Measurements from ENCODE around the gene SRPK3. TPM values are rescaled to one million over a fixed set of nuclear protein-coding genes. Genes with fewer than 3 reads are reported as not detected.
A peak's percentile ranks its signal among the peaks of the same experiment; 100 is the strongest.

The SRPK3 gene
- total and polyA plus RNA-seq, 2 donors, result 2.3 to 4.3 TPM

- WGBS, result 86% methylated on average over 3 of the region's 3 CpGs
- no peaks in the 10 kb centered on the region for H3K4me1 ChIP-seq (ENCODE audit: insufficient read depth)
These were observed 46.2 kb downstream of the SRPK3 start for GRCh38 chrX:153827016-153827415.

GRCh38 chrX:153827903-153828302, 47.1 kb downstream of the SRPK3 start:
- 86% methylated on average over 9 of the region's 9 CpGs for WGBS
- no peak overlapping the region for H3K27ac ChIP-seq (ENCODE audit: low read depth)
- no peak for DNase-seq (ENCODE audit: extremely low spot score)

More at GRCh38 chrX:153827016-153827415, 46.2 kb downstream of the SRPK3 start:
- Histone ChIP-seq H3K4me3 (ENCODE audit: low read depth, low read length) (no peak overlapping the region), H3K27ac (ENCODE audit: low read depth) (no peak overlapping the region), H3K36me3 (ENCODE audit: insufficient read depth) (no peaks in the 10 kb centered on the region)
- no peak for DNase-seq (ENCODE audit: extremely low spot score)

GRCh38 chrX:153828308-153828707, 47.5 kb downstream of the SRPK3 start:
- WGBS, result 32% methylated on average over 17 of the region's 17 CpGs
- no peak for DNase-seq (ENCODE audit: extremely low spot score)
- Histone ChIP-seq H3K4me1 (ENCODE audit: insufficient read depth) (no peaks in the 10 kb centered on the region), H3K4me3 (ENCODE audit: low read depth, low read length) (no peak overlapping the region), H3K27ac (ENCODE audit: low read depth) (no peak overlapping the region), H3K36me3 (ENCODE audit: insufficient read depth) (no peaks in the 10 kb centered on the region)

More at GRCh38 chrX:153827903-153828302, 47.1 kb downstream of the SRPK3 start:
- no peaks in the 10 kb centered on the region for H3K4me1 ChIP-seq (ENCODE audit: insufficient read depth)
- no peak overlapping the region for H3K4me3 ChIP-seq (ENCODE audit: low read depth, low read length)
- H3K36me3 ChIP-seq (ENCODE audit: insufficient read depth), result no peaks in the 10 kb centered on the region

GRCh38 chrX:153828723-153829548, 48.1 kb downstream of the SRPK3 start:
- DNase-seq (ENCODE audit: extremely low spot score), result no peak
- no peak overlapping the region for H3K27ac ChIP-seq (ENCODE audit: low read depth)
- H3K4me1 ChIP-seq (ENCODE audit: insufficient read depth), result no peaks in the 10 kb centered on the region
- peak overlapping the region; percentile 54 for H3K4me3 ChIP-seq (ENCODE audit: low read depth, low read length)
- no peaks in the 10 kb centered on the region for H3K36me3 ChIP-seq (ENCODE audit: insufficient read depth)
- 3% methylated on average over 49 of the region's 50 CpGs for WGBS

- H3K27ac ChIP-seq (ENCODE audit: low read depth), result no peak overlapping the region
- WGBS, result 1% methylated on average over 27 of the region's 27 CpGs
- H3K4me1 ChIP-seq (ENCODE audit: insufficient read depth), result no peaks in the 10 kb centered on the region
- peak overlapping the region; percentile 54 for H3K4me3 ChIP-seq (ENCODE audit: low read depth, low read length)
- DNase-seq (ENCODE audit: extremely low spot score), result no peak
- no peaks in the 10 kb centered on the region for H3K36me3 ChIP-seq (ENCODE audit: insufficient read depth)
These were observed 48.6 kb downstream of the SRPK3 start for GRCh38 chrX:153829549-153829798.

GRCh38 chrX:153829799-153830639, 49.2 kb downstream of the SRPK3 start, which contains the start of gene PDZD4:
TSS of gene PDZD4 (minus strand) at chrX:153830544. CDS start at chrX:153830298, 246 bp downstream.
- under 1% methylated on average over 79 of the region's 97 CpGs for WGBS
- no peak within 1 kb of the TSS for H3K27ac ChIP-seq (ENCODE audit: low read depth)
- H3K4me3 ChIP-seq (ENCODE audit: low read depth, low read length), result peak within 1 kb of the TSS; percentile 54
- no peaks in the 10 kb centered on the region for H3K4me1 ChIP-seq (ENCODE audit: insufficient read depth)
- DNase-seq (ENCODE audit: extremely low spot score), result no peak
- no peaks in the 10 kb centered on the region for H3K36me3 ChIP-seq (ENCODE audit: insufficient read depth)

GRCh38 chrX:153830640-153831428, 50.0 kb downstream of the SRPK3 start:
- H3K27ac ChIP-seq (ENCODE audit: low read depth), result no peak overlapping the region
- 2% methylated on average over 65 of the region's 102 CpGs for WGBS
- peak overlapping the region; percentile 54 for H3K4me3 ChIP-seq (ENCODE audit: low read depth, low read length)
- no peaks in the 10 kb centered on the region for H3K4me1 ChIP-seq (ENCODE audit: insufficient read depth)
- H3K36me3 ChIP-seq (ENCODE audit: insufficient read depth), result no peaks in the 10 kb centered on the region
- DNase-seq (ENCODE audit: extremely low spot score), result no peak

- Histone ChIP-seq H3K4me3 (ENCODE audit: low read depth, low read length) (no peak overlapping the region), H3K36me3 (ENCODE audit: insufficient read depth) (no peaks in the 10 kb centered on the region), H3K27ac (ENCODE audit: low read depth) (no peak overlapping the region), H3K4me1 (ENCODE audit: insufficient read depth) (no peaks in the 10 kb centered on the region)
- no peak for DNase-seq (ENCODE audit: extremely low spot score)
- WGBS, result 64% methylated on average over 23 of the region's 23 CpGs
These were observed 50.7 kb downstream of the SRPK3 start for GRCh38 chrX:153831429-153832150.

GRCh38 chrX:153832728-153833127, 51.9 kb downstream of the SRPK3 start:
- no peaks in the 10 kb centered on the region for H3K4me1 ChIP-seq (ENCODE audit: insufficient read depth)
- 91% methylated on average over 10 of the region's 10 CpGs for WGBS
- DNase-seq (ENCODE audit: extremely low spot score), result no peak

More at GRCh38 chrX:153832728-153833127, 51.9 kb downstream of the SRPK3 start:
- Histone ChIP-seq H3K27ac (ENCODE audit: low read depth) (no peak overlapping the region), H3K36me3 (ENCODE audit: insufficient read depth) (no peaks in the 10 kb centered on the region), H3K4me3 (ENCODE audit: low read depth, low read length) (no peak overlapping the region)

Other genes with a start within 250 kb of the SRPK3 start
- 11.8 TPM for gene CCNQ, start 181.9 kb upstream of the SRPK3 start, total RNA-seq
- gene CCNQ, start 181.9 kb upstream of the SRPK3 start, polyA plus RNA-seq, result 33.1 TPM
- 0.63 TPM for gene DUSP9, start 133.8 kb upstream of the SRPK3 start, total RNA-seq
- 1.2 TPM for gene DUSP9, start 133.8 kb upstream of the SRPK3 start, polyA plus RNA-seq
- 10.3 TPM for gene PNCK, start 107.2 kb upstream of the SRPK3 start, total RNA-seq
- gene PNCK, start 107.2 kb upstream of the SRPK3 start, polyA plus RNA-seq, result 73.7 TPM
- 10.0 TPM for gene SLC6A8, start 93.1 kb upstream of the SRPK3 start, total RNA-seq
- 76.1 TPM for gene SLC6A8, start 93.1 kb upstream of the SRPK3 start, polyA plus RNA-seq
- 68.6 TPM for gene BCAP31, start 56.7 kb upstream of the SRPK3 start, total RNA-seq
- 239 TPM for gene BCAP31, start 56.7 kb upstream of the SRPK3 start, polyA plus RNA-seq
- gene ABCD1, start 56.2 kb upstream of the SRPK3 start, total RNA-seq, result 5.2 TPM
- 19.0 TPM for gene ABCD1, start 56.2 kb upstream of the SRPK3 start, polyA plus RNA-seq
- 5.9 TPM for gene PLXNB3, start 16.8 kb upstream of the SRPK3 start, total RNA-seq
- gene PLXNB3, start 16.8 kb upstream of the SRPK3 start, polyA plus RNA-seq, result 25.8 TPM
- gene IDH3G, start 13.3 kb downstream of the SRPK3 start, total RNA-seq, result 21.0 TPM
- 67.4 TPM for gene IDH3G, start 13.3 kb downstream of the SRPK3 start, polyA plus RNA-seq
- 102 TPM for gene SSR4, start 13.6 kb downstream of the SRPK3 start, total RNA-seq
- gene SSR4, start 13.6 kb downstream of the SRPK3 start, polyA plus RNA-seq, result 326 TPM
- 6.6 TPM for gene PDZD4, start 49.5 kb downstream of the SRPK3 start, total RNA-seq
- 28.0 TPM for gene PDZD4, start 49.5 kb downstream of the SRPK3 start, polyA plus RNA-seq
- gene L1CAM, start 105.1 kb downstream of the SRPK3 start, total RNA-seq, result 5.6 TPM
- 12.7 TPM for gene L1CAM, start 105.1 kb downstream of the SRPK3 start, polyA plus RNA-seq
- 0.53 TPM for gene AVPR2, start 123.6 kb downstream of the SRPK3 start, total RNA-seq
- 7.7 TPM for gene AVPR2, start 123.6 kb downstream of the SRPK3 start, polyA plus RNA-seq
- 11.6 TPM for gene ARHGAP4, start 145.2 kb downstream of the SRPK3 start, total RNA-seq
- 28.4 TPM for gene ARHGAP4, start 145.2 kb downstream of the SRPK3 start, polyA plus RNA-seq
- 24.7 TPM for gene NAA10, start 154.0 kb downstream of the SRPK3 start, total RNA-seq
- 139 TPM for gene NAA10, start 154.0 kb downstream of the SRPK3 start, polyA plus RNA-seq
- 4.4 TPM for gene RENBP, start 163.6 kb downstream of the SRPK3 start, total RNA-seq
- 12.1 TPM for gene RENBP, start 163.6 kb downstream of the SRPK3 start, polyA plus RNA-seq
- gene HCFC1, start 190.8 kb downstream of the SRPK3 start, total RNA-seq, result 15.4 TPM
- gene HCFC1, start 190.8 kb downstream of the SRPK3 start, polyA plus RNA-seq, result 35.2 TPM
- gene TMEM187, start 191.7 kb downstream of the SRPK3 start, total RNA-seq, result 2.3 TPM
- 13.6 TPM for gene TMEM187, start 191.7 kb downstream of the SRPK3 start, polyA plus RNA-seq
- gene IRAK1, start 238.9 kb downstream of the SRPK3 start, total RNA-seq, result 9.5 TPM
- gene IRAK1, start 238.9 kb downstream of the SRPK3 start, polyA plus RNA-seq, result 67.2 TPM